ENCODE results near the gene PLXNA4.
A peak's percentile ranks its signal among the peaks of the same experiment; 100 is the strongest.

Gene PLXNA4

GRCh38 chr7:132532281-132532680, 44.0 kb downstream of the PLXNA4 start:
- DNase-seq, result peak; percentile 73

GRCh38 chr7:132531562-132531961, 44.7 kb downstream of the PLXNA4 start:
- DNase-seq, result no peak

GRCh38 chr7:132528695-132529094, 47.6 kb downstream of the PLXNA4 start:
- no peak for DNase-seq

GRCh38 chr7:132527467-132528410, 48.5 kb downstream of the PLXNA4 start:
- DNase-seq, result no peak

GRCh38 chr7:132526111-132526740, 50.0 kb downstream of the PLXNA4 start:
- peak; percentile 50 for DNase-seq

GRCh38 chr7:132521423-132521822, 54.8 kb downstream of the PLXNA4 start:
- no peak for DNase-seq

- no peak for DNase-seq
These were observed 55.5 kb downstream of the PLXNA4 start for GRCh38 chr7:132520591-132521280.

- peak; percentile 47 for DNase-seq
These were observed 56.3 kb downstream of the PLXNA4 start for GRCh38 chr7:132519936-132520335.

- DNase-seq, result no peak
These were observed 57.5 kb downstream of the PLXNA4 start for GRCh38 chr7:132518839-132519173.

GRCh38 chr7:132518102-132518838, 58.0 kb downstream of the PLXNA4 start:
- peak; percentile 43 for DNase-seq

- no peak for DNase-seq
These were observed 60.0 kb downstream of the PLXNA4 start for GRCh38 chr7:132516042-132516840.

GRCh38 chr7:132515181-132515580, 61.1 kb downstream of the PLXNA4 start:
- DNase-seq, result peak; percentile 37

GRCh38 chr7:132514430-132514829, 61.8 kb downstream of the PLXNA4 start:
- DNase-seq, result no peak

GRCh38 chr7:132511921-132512320, 64.3 kb downstream of the PLXNA4 start:
- no peak for DNase-seq

- DNase-seq, result no peak
These were observed 64.9 kb downstream of the PLXNA4 start for GRCh38 chr7:132511387-132511786.

- no peak for DNase-seq
These were observed 66.6 kb downstream of the PLXNA4 start for GRCh38 chr7:132509643-132510042.

- DNase-seq, result no peak
These were observed 67.4 kb downstream of the PLXNA4 start for GRCh38 chr7:132508724-132509353.

GRCh38 chr7:132504852-132505251, 71.4 kb downstream of the PLXNA4 start:
- no peak for DNase-seq

- DNase-seq, result no peak
These were observed 72.2 kb downstream of the PLXNA4 start for GRCh38 chr7:132504071-132504470.

GRCh38 chr7:132503415-132503814, 72.9 kb downstream of the PLXNA4 start:
- no peak for DNase-seq

GRCh38 chr7:132501956-132502355, 74.3 kb downstream of the PLXNA4 start:
- DNase-seq, result no peak
